Measurements from ENCODE around the gene AHDC1. TPM values are rescaled to one million over a fixed set of nuclear protein-coding genes. Genes with fewer than 3 reads are reported as not detected.
A peak's percentile ranks its signal among the peaks of the same experiment; 100 is the strongest.

The AHDC1 gene
- total and polyA plus RNA-seq, 2 of the 13 experiments (the other 11 are each of a cell fraction or from before 2014, with no cell fraction given): 1.0 to 2.7 TPM

DNA sequence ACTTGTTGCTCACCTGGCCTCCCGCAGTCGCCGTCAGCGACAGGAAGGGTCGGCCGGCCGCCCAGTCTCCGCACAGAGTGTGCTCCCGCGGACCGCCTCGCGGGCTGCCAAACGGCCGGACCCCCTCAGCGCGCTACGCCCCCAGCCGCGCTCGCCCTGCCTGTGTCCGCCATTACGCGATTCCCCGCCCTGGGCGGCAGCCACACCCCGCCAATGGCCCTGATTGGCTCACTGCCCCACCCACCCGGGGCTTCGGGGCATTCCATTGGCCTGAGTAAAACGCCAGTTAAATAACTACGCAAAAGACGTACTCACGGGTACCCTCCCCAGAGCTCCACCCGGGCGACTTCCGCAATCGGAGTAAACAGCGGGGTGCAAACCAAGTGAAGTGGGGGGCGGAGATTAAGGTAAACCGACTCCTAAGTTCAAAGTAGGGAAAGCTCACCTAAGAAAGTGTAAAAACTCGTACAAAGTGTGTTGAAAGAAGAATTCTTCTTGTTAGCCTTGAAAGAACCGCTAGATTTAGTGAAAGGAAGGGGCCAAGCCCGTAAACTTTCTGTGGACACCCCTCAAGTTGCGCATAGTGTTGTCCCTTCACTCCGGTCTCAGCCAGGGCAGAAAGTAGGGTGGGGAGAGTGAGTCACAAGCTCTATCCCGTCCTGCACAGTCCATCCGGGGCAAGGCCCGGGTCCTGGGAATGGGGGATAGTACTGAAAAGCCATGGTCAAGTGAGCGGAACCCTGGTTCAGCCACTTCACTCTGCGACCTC, 113.8 kb downstream of the AHDC1 start, which contains the start of gene WASF2 (continued):
- no peak for TF ChIP-seq ZNF318 (CRISPR knock-in tag; IDR thresholded peaks at IDR 0.05)
- TF ChIP-seq KAT8 (CRISPR knock-in tag; IDR thresholded peaks at IDR 0.05): peak; percentile 67; the same call in 1 of the 2 replicates
- TF ChIP-seq WIZ (CRISPR knock-in tag; IDR thresholded peaks at IDR 0.05): peak; percentile 78; the same call in 1 of the 2 replicates
- TF ChIP-seq ZKSCAN5 (CRISPR knock-in tag; IDR thresholded peaks at IDR 0.05): no peak
- TF ChIP-seq ZMYM2 (CRISPR knock-in tag; IDR thresholded peaks at IDR 0.05): no peak
- no peak for TF ChIP-seq PLSCR1 (CRISPR knock-in tag; IDR thresholded peaks at IDR 0.05; ENCODE audit: borderline replicate concordance)
- TF ChIP-seq, protein P1, sequence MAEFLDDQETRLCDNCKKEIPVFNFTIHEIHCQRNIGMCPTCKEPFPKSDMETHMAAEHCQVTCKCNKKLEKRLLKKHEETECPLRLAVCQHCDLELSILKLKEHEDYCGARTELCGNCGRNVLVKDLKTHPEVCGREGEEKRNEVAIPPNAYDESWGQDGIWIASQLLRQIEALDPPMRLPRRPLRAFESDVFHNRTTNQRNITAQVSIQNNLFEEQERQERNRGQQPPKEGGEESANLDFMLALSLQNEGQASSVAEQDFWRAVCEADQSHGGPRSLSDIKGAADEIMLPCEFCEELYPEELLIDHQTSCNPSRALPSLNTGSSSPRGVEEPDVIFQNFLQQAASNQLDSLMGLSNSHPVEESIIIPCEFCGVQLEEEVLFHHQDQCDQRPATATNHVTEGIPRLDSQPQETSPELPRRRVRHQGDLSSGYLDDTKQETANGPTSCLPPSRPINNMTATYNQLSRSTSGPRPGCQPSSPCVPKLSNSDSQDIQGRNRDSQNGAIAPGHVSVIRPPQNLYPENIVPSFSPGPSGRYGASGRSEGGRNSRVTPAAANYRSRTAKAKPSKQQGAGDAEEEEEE (CRISPR knock-in tag; IDR thresholded peaks at IDR 0.05; ENCODE audit: borderline replicate concordance): no peak
- TF ChIP-seq, protein P2, sequence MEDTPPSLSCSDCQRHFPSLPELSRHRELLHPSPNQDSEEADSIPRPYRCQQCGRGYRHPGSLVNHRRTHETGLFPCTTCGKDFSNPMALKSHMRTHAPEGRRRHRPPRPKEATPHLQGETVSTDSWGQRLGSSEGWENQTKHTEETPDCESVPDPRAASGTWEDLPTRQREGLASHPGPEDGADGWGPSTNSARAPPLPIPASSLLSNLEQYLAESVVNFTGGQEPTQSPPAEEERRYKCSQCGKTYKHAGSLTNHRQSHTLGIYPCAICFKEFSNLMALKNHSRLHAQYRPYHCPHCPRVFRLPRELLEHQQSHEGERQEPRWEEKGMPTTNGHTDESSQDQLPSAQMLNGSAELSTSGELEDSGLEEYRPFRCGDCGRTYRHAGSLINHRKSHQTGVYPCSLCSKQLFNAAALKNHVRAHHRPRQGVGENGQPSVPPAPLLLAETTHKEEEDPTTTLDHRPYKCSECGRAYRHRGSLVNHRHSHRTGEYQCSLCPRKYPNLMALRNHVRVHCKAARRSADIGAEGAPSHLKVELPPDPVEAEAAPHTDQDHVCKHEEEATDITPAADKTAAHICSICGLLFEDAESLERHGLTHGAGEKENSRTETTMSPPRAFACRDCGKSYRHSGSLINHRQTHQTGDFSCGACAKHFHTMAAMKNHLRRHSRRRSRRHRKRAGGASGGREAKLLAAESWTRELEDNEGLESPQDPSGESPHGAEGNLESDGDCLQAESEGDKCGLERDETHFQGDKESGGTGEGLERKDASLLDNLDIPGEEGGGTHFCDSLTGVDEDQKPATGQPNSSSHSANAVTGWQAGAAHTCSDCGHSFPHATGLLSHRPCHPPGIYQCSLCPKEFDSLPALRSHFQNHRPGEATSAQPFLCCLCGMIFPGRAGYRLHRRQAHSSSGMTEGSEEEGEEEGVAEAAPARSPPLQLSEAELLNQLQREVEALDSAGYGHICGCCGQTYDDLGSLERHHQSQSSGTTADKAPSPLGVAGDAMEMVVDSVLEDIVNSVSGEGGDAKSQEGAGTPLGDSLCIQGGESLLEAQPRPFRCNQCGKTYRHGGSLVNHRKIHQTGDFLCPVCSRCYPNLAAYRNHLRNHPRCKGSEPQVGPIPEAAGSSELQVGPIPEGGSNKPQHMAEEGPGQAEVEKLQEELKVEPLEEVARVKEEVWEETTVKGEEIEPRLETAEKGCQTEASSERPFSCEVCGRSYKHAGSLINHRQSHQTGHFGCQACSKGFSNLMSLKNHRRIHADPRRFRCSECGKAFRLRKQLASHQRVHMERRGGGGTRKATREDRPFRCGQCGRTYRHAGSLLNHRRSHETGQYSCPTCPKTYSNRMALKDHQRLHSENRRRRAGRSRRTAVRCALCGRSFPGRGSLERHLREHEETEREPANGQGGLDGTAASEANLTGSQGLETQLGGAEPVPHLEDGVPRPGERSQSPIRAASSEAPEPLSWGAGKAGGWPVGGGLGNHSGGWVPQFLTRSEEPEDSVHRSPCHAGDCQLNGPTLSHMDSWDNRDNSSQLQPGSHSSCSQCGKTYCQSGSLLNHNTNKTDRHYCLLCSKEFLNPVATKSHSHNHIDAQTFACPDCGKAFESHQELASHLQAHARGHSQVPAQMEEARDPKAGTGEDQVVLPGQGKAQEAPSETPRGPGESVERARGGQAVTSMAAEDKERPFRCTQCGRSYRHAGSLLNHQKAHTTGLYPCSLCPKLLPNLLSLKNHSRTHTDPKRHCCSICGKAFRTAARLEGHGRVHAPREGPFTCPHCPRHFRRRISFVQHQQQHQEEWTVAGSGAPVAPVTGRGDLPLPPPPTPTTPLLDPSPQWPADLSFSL (CRISPR knock-in tag; IDR thresholded peaks at IDR 0.05): no peak
- no peak for TF ChIP-seq ZNF33A (CRISPR knock-in tag; IDR thresholded peaks at IDR 0.05; ENCODE audit: borderline replicate concordance)
- TF ChIP-seq NR3C1 (CRISPR knock-in tag; IDR thresholded peaks at IDR 0.05): no peak
- no peak for TF ChIP-seq MAFF (IDR thresholded peaks at IDR 0.05; ENCODE audit: low read depth, low read length)

Data from HepG2 (cell line).